ENCODE measurements around the gene TUB. TPM values are rescaled to one million over a fixed set of nuclear protein-coding genes. Genes with fewer than 3 reads are reported as not detected.

Gene TUB
- polyA plus RNA-seq, 1 of the 3 experiments (the other 2 are of a cell fraction): 11.3 TPM

DNA sequence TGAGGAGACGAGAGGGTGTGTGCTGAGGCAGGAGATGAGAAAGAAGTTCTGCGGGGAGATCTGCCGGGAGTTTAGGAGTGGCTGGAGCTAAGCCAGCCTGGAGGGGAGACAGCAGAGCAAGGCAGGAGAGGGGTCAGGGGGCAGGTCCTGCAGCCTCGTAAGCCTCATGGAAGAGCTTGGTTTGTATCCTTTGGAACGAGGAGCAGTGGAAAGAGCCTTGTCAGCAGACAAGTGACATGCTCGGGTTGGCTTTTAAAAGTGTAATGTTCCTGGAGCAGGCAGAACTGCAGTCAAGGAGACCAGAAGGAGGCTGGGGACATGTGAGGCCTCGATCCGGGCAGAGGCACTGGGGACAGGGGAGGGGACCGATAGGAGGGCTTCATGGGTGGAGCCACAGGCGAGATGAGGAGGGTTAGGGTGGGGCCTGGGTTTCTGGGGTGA lies 21.4 kb upstream of the TUB start (continued):
- TF ChIP-seq NFIC (IDR thresholded peaks at IDR 0.05; ENCODE audit: borderline replicate concordance) (no peak), YY1 (IDR thresholded peaks at IDR 0.05; ENCODE audit: low read depth) (no peak), MXI1 (IDR thresholded peaks at IDR 0.05; ENCODE audit: low read depth, low read length) (no peak)

DNA sequence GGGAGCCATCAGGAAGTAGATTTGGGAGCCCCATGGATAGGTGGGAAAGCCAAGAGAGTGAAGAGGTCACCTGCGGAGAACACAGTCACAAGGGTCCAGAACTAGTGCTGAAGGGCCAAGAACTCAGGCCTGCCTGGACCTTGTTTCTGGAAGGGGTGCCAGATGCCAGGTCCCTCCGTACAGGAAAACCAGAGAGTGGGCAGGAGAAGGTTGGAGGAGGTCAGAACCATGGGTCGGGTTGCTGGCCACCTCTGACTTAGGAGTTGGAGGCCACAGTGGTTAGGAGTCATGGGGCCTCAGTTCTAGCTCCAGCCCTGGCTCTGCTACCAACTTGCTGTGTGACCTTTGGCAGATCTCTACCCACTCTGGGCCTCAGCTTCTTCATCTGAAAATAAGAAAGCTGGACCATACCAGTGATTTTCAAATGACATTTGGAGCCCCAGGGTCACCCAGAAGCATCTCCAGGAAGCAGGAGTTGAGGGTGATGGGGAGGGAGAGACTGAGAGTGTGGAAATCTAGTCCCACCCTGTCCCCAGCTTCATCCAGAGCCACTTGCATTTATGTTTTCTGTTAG lies 20.8 kb upstream of the TUB start:
- 71% methylated on average over 2 of the region's 3 CpGs for WGBS (ENCODE audit: low lambda C conversion rate)
- CTCF ChIA-PET: interaction anchor here (1.1 to 2.2 kb wide), 3 partner anchors 26 to 33 kb away, joined by 4 to 14 read pairs (median 6); no protein-coding TSS in a partner anchor
- Histone ChIP-seq H3K27me3 (ENCODE audit: insufficient read depth) (no peaks in the 10 kb centered on the region), H2AFZ (ENCODE audit: low read depth) (no peak overlapping the region), H3K9ac (no peak overlapping the region), H3K4me1 (ENCODE audit: control insufficient read depth in 1 of 2, insufficient read depth in 2 of 2, low read depth in 1 of 2, low read length in 1 of 2) (peaks cover 0 to 46% of the 10 kb centered on the region in 2 experiments; a peak in 1 of 4 replicates), H3K36me3 (replicated peaks in 1 of 2; ENCODE audit: control insufficient read depth in 1 of 2, insufficient read depth in 2 of 2, low read length in 1 of 2) (no peaks in the 10 kb centered on the region), H4K20me1 (ENCODE audit: insufficient read depth) (no peaks in the 10 kb centered on the region), H3K9me2 (no peaks in the 10 kb centered on the region), H3K9me3 (no peaks in the 10 kb centered on the region), H3K4me2 (no peak overlapping the region), H3K79me2 (ENCODE audit: insufficient read depth) (no peaks in the 10 kb centered on the region), H3F3A (replicated peaks; ENCODE audit: insufficient read depth) (no peaks in the 10 kb centered on the region), H3K4me3 (ENCODE audit: low read depth in 2 of 2, low read length in 1 of 2) (no peak overlapping the region), H3K27ac (ENCODE audit: low read depth in 2 of 2, low read length in 1 of 2) (no peak overlapping the region)
- TF ChIP-seq SMC3 (IDR thresholded peaks at IDR 0.05; ENCODE audit: low read depth, low read length) (no peak), USF1 (IDR thresholded peaks at IDR 0.05; ENCODE audit: borderline replicate concordance, low read depth) (no peak), TEAD4 (IDR thresholded peaks at IDR 0.05; ENCODE audit: borderline replicate concordance, insufficient read depth) (no peak)
- no peak for DNase-seq
- POLR2A ChIA-PET: interaction anchor here (0.6 kb wide), 1 partner anchor 109 kb away, joined by 3 read pairs; the partner anchor contains the start of gene RIC3

DNA sequence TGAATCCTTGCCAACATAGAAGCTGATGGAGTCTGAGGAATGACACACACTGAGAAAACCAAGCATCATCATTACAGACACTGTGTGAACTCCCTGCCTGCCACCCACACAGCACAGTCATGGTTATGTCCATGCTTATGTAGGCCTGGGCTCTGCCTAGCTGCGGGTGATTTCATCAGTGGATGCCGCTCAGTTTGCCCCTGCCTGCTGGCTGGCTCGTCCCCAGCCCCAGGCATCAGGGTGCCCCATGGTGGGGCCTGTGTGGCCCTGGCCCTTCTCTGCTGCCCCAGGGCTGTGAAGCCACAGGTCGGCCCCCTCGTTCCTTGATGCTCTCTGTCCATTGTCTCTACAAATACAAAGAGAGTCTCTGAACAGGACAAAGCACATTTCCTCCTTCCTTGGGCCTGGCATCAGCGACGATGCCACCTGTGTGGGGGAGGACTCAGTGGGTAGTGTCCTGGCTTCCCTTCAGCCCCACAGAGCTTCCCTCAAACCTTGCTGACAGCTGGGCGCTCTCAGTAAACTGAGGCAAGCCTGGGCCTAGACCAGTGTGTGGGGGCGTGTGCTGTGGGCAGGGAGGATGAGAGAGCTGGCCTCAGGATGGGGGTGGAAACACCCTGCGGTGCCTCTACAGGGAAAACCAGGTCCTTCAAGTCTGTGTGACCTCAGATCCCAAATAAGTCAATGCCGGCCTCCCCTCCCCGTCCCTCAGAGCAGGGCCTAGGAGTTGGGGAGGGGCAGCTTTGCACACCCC lies 20.0 kb upstream of the TUB start:
- Histone ChIP-seq H3F3A (replicated peaks; ENCODE audit: insufficient read depth) (no peaks in the 10 kb centered on the region), H3K27ac (ENCODE audit: low read depth in 2 of 2, low read length in 1 of 2) (no peak overlapping the region), H4K20me1 (ENCODE audit: insufficient read depth) (no peaks in the 10 kb centered on the region), H3K4me2 (no peak overlapping the region), H3K79me2 (ENCODE audit: insufficient read depth) (no peaks in the 10 kb centered on the region), H3K9ac (no peak overlapping the region), H3K9me3 (no peaks in the 10 kb centered on the region), H3K4me3 (ENCODE audit: low read depth in 2 of 2, low read length in 1 of 2) (no peak overlapping the region), H3K36me3 (replicated peaks in 1 of 2; ENCODE audit: control insufficient read depth in 1 of 2, insufficient read depth in 2 of 2, low read length in 1 of 2) (no peaks in the 10 kb centered on the region), H3K4me1 (ENCODE audit: control insufficient read depth in 1 of 2, insufficient read depth in 2 of 2, low read depth in 1 of 2, low read length in 1 of 2) (peaks cover 0 to 45% of the 10 kb centered on the region in 2 experiments; a peak in 1 of 4 replicates), H3K9me2 (no peaks in the 10 kb centered on the region), H3K27me3 (ENCODE audit: insufficient read depth) (no peaks in the 10 kb centered on the region), H2AFZ (ENCODE audit: low read depth) (no peak overlapping the region)
- TF ChIP-seq USF2 (IDR thresholded peaks at IDR 0.05; ENCODE audit: borderline replicate concordance, low read depth, low read length) (no peak), FOXM1 (IDR thresholded peaks at IDR 0.05; ENCODE audit: low read depth) (no peak), NFIC (IDR thresholded peaks at IDR 0.05; ENCODE audit: borderline replicate concordance) (no peak), GABPA (IDR thresholded peaks at IDR 0.05; ENCODE audit: low read depth) (no peak), RAD21 (IDR thresholded peaks at IDR 0.05; ENCODE audit: low read length) (no peak), FOXJ3 (CRISPR knock-in tag; IDR thresholded peaks at IDR 0.05) (no peak), SIN3A (IDR thresholded peaks at IDR 0.05; ENCODE audit: borderline replicate concordance, low read depth, low read length) (no peak), RFX5 (IDR thresholded peaks at IDR 0.05; ENCODE audit: low read length) (no peak), POLR2AphosphoS5 (IDR thresholded peaks at IDR 0.05; ENCODE audit: low read depth, low read length) (no peak), JUND (IDR thresholded peaks at IDR 0.05) (no peak), GATA2 (CRISPR knock-in tag; IDR thresholded peaks at IDR 0.05) (no peak), YY1 (IDR thresholded peaks at IDR 0.05; ENCODE audit: low read depth) (no peak), TEAD4 (IDR thresholded peaks at IDR 0.05; ENCODE audit: borderline replicate concordance, insufficient read depth) (no peak)
- no peak for DNase-seq
- 91% methylated on average over 8 of the region's 12 CpGs for WGBS (ENCODE audit: low lambda C conversion rate)
- ChIA-PET CTCF (interaction anchor here (1.0 to 2.2 kb wide), 4 partner anchors 10 to 30 kb away, joined by 3 to 14 read pairs (median 5); no protein-coding TSS in a partner anchor), POLR2A (no interaction called here)

Measured in SK-N-SH (cell line).